Activated T-helper 17 cell treated with anti-CD3 and anti-CD28 coated beads, Interleukin-2, amount 50 U/mL, for 72 hours (primary cell): Measurements from ENCODE around the gene NAGLU. TPM values are rescaled to one million over a fixed set of nuclear protein-coding genes. Genes with fewer than 3 reads are reported as not detected.
A peak's percentile ranks its signal among the peaks of the same experiment; 100 is the strongest.
"Not testable (repeated sequence)": the region's sequence is repeated elsewhere in the genome, so short reads cannot be mapped to it uniquely, and the experiment has no call there.

ENCODE experiments used
- ATAC-seq: fragments of 150-1000 bp; cut with Tn5 transposase; replicated peaks from 2 replicates; pipeline ENCODE4 v1.10.0; 2021; ENCODE audit warnings: mild to moderate bottlenecking, moderate library complexity
- H3K27ac Mint-ChIP-seq: one replicate; pipeline ENCODE4 v1.8.0; 2022; ENCODE audit warnings: mixed read lengths
- H3K27me3 Mint-ChIP-seq: one replicate; pipeline ENCODE4 v1.8.0; 2022; ENCODE audit warnings: mixed read lengths
- H3K36me3 Mint-ChIP-seq: one replicate; pipeline ENCODE4 v1.8.0; 2022; ENCODE audit warnings: low read depth, mild to moderate bottlenecking, mixed read lengths
- H3K4me1 Mint-ChIP-seq: one replicate; pipeline ENCODE4 v1.8.0; 2022; ENCODE audit warnings: mixed read lengths
- H3K4me3 Mint-ChIP-seq: one replicate; pipeline ENCODE4 v1.8.0; 2022; ENCODE audit warnings: mild to moderate bottlenecking, mixed read lengths
- H3K9me3 Mint-ChIP-seq: one replicate; pipeline ENCODE4 v1.8.0; 2022; ENCODE audit warnings: mixed read lengths
- total RNA-seq, 2 donors: library from RNA; stranded (reverse); gene quantifications; one replicate each; pipeline ENCODE4 v1.2.3, GENCODE V29; 2022

NAGLU gene
- total RNA-seq, 2 donors from 2014 or later, result 8.4 to 11.0 TPM

GRCh38 chr17:42545755-42546505, 9.9 kb downstream of the NAGLU start:
- not testable (repeated sequence) for H3K9me3 Mint-ChIP-seq, H3K27ac Mint-ChIP-seq, H3K36me3 Mint-ChIP-seq, H3K27me3 Mint-ChIP-seq, H3K4me3 Mint-ChIP-seq, ATAC-seq
- H3K4me1 Mint-ChIP-seq, result peaks cover 11% of the 10 kb centered on the region

GRCh38 chr17:42547001-42547461, 11.0 kb downstream of the NAGLU start:
- no peak for ATAC-seq
- Mint-ChIP-seq H3K36me3 (no peaks in the 10 kb centered on the region), H3K4me1 (peaks cover 5% of the 10 kb centered on the region), H3K9me3 (no peaks in the 10 kb centered on the region), H3K27ac (no peak overlapping the region), H3K4me3 (no peak overlapping the region), H3K27me3 (no peaks in the 10 kb centered on the region)

GRCh38 chr17:42547698-42548069, 11.6 kb downstream of the NAGLU start:
- H3K4me3 Mint-ChIP-seq, result peak overlapping the region; percentile 59
- ATAC-seq, result no peak
- H3K9me3 Mint-ChIP-seq, result no peaks in the 10 kb centered on the region
- no peaks in the 10 kb centered on the region for H3K36me3 Mint-ChIP-seq
- no peak overlapping the region for H3K27ac Mint-ChIP-seq
- peaks cover 5% of the 10 kb centered on the region for H3K4me1 Mint-ChIP-seq
- no peaks in the 10 kb centered on the region for H3K27me3 Mint-ChIP-seq

- Mint-ChIP-seq H3K27me3 (no peaks in the 10 kb centered on the region), H3K4me3 (peak overlapping the region; percentile 59)
- peak; percentile 89 for ATAC-seq
Observed at GRCh38 chr17:42548070-42548837, 12.2 kb downstream of the NAGLU start.

GRCh38 chr17:42548993-42549755, 13.1 kb downstream of the NAGLU start:
- no peaks in the 10 kb centered on the region for H3K9me3 Mint-ChIP-seq
- no peaks in the 10 kb centered on the region for H3K36me3 Mint-ChIP-seq
- peaks cover 5% of the 10 kb centered on the region for H3K4me1 Mint-ChIP-seq
- peak overlapping the region; percentile 59 for H3K4me3 Mint-ChIP-seq
- H3K27ac Mint-ChIP-seq, result no peak overlapping the region
- ATAC-seq, result no peak
- no peaks in the 10 kb centered on the region for H3K27me3 Mint-ChIP-seq

More at GRCh38 chr17:42548070-42548837, 12.2 kb downstream of the NAGLU start:
- Mint-ChIP-seq H3K9me3 (no peaks in the 10 kb centered on the region), H3K27ac (no peak overlapping the region), H3K36me3 (no peaks in the 10 kb centered on the region), H3K4me1 (peaks cover 5% of the 10 kb centered on the region)

GRCh38 chr17:42552736-42553135, 16.7 kb downstream of the NAGLU start, which contains the start of gene HSD17B1:
Gene HSD17B1, plus strand, starts transcription at chr17:42552923. Its CDS starts 11 bp downstream, at chr17:42552934.
- H3K27ac Mint-ChIP-seq, H3K27me3 Mint-ChIP-seq, ATAC-seq, H3K4me1 Mint-ChIP-seq, H3K9me3 Mint-ChIP-seq, H3K36me3 Mint-ChIP-seq: not testable (repeated sequence)
- H3K4me3 Mint-ChIP-seq, result peak within 1 kb of the TSS; percentile 89

GRCh38 chr17:42553161-42553818, 17.2 kb downstream of the NAGLU start:
- Mint-ChIP-seq H3K4me3 (peak overlapping the region; percentile 89), H3K27me3 (no peaks in the 10 kb centered on the region), H3K36me3 (no peaks in the 10 kb centered on the region), H3K27ac (no peak overlapping the region), H3K9me3 (no peaks in the 10 kb centered on the region), H3K4me1 (peaks cover 5% of the 10 kb centered on the region)
- ATAC-seq, result no peak

- Mint-ChIP-seq H3K36me3 (no peaks in the 10 kb centered on the region), H3K4me3 (peak overlapping the region; percentile 89), H3K27ac (peak overlapping the region; percentile 92), H3K9me3 (no peaks in the 10 kb centered on the region), H3K27me3 (no peaks in the 10 kb centered on the region), H3K4me1 (peaks cover 5% of the 10 kb centered on the region)
- ATAC-seq, result peak; percentile 28
Observed at GRCh38 chr17:42553866-42554249, 17.8 kb downstream of the NAGLU start.

- Mint-ChIP-seq H3K36me3 (no peaks in the 10 kb centered on the region), H3K9me3 (no peaks in the 10 kb centered on the region), H3K27me3 (no peaks in the 10 kb centered on the region), H3K4me1 (no peaks in the 10 kb centered on the region), H3K4me3 (peak overlapping the region; percentile 89), H3K27ac (peak overlapping the region; percentile 92)
- peak; percentile 93 for ATAC-seq
Observed at GRCh38 chr17:42554250-42555121, 18.4 kb downstream of the NAGLU start.

- Mint-ChIP-seq H3K36me3 (no peaks in the 10 kb centered on the region), H3K9me3 (no peaks in the 10 kb centered on the region), H3K4me1 (no peaks in the 10 kb centered on the region), H3K27me3 (no peaks in the 10 kb centered on the region), H3K27ac (peak overlapping the region; percentile 92), H3K4me3 (peak overlapping the region; percentile 89)
- ATAC-seq, result peak; percentile 9
Observed at GRCh38 chr17:42555122-42555622, 19.1 kb downstream of the NAGLU start.

- Mint-ChIP-seq H3K27ac (peak overlapping the region; percentile 92), H3K4me3 (peak overlapping the region; percentile 89)
- not testable (repeated sequence) for ATAC-seq, H3K36me3 Mint-ChIP-seq, H3K9me3 Mint-ChIP-seq, H3K27me3 Mint-ChIP-seq, H3K4me1 Mint-ChIP-seq
Observed at GRCh38 chr17:42555961-42556617, 20.0 kb downstream of the NAGLU start.

GRCh38 chr17:42559075-42559474, 23.0 kb downstream of the NAGLU start:
- Mint-ChIP-seq H3K4me3 (no peak overlapping the region), H3K4me1 (peaks cover 10% of the 10 kb centered on the region), H3K36me3 (peaks cover 21% of the 10 kb centered on the region), H3K27ac (no peak overlapping the region), H3K27me3 (no peaks in the 10 kb centered on the region), H3K9me3 (no peaks in the 10 kb centered on the region)
- no peak for ATAC-seq

- Mint-ChIP-seq H3K27ac (peak overlapping the region; percentile 5), H3K4me1 (peaks cover 10% of the 10 kb centered on the region), H3K9me3 (no peaks in the 10 kb centered on the region), H3K4me3 (peak overlapping the region; percentile 93), H3K27me3 (no peaks in the 10 kb centered on the region), H3K36me3 (peaks cover 25% of the 10 kb centered on the region)
- no peak for ATAC-seq
Observed at GRCh38 chr17:42560246-42560645, 24.2 kb downstream of the NAGLU start.
